Mesothelial cell of epicardium (in vitro differentiated cells): ENCODE measurements around the gene CCDC154. TPM values are rescaled to one million over a fixed set of nuclear protein-coding genes. Genes with fewer than 3 reads are reported as not detected.

Source experiments
- DNase-seq, 2 experiments: peaks; one replicate each; pipeline ENCODE4 v3.0.0; 2021; ENCODE audit warnings: low spot score in 2 of 2; ENCODE audit not compliant: unreplicated experiment in 2 of 2
- H3K27ac Mint-ChIP-seq: 2 replicates; pipeline ENCODE4 v1.8.0; 2021; ENCODE audit warnings: mixed read lengths
- H3K27me3 Mint-ChIP-seq: 2 replicates; pipeline ENCODE4 v1.8.0; 2021; ENCODE audit warnings: low read depth, mixed read lengths
- H3K36me3 Mint-ChIP-seq: 2 replicates; pipeline ENCODE4 v1.8.0; 2021; ENCODE audit warnings: mixed read lengths
- H3K4me1 Mint-ChIP-seq: 2 replicates; pipeline ENCODE4 v1.8.0; 2021; ENCODE audit warnings: mixed read lengths
- H3K4me3 Mint-ChIP-seq: 2 replicates; pipeline ENCODE4 v1.8.0; 2021; ENCODE audit warnings: mild to moderate bottlenecking, moderate library complexity, mixed read lengths
- H3K9me3 Mint-ChIP-seq: 2 replicates; pipeline ENCODE4 v1.8.0; 2021; ENCODE audit warnings: mixed read lengths
- CTCF ChIP-seq: fragments of 200-600 bp; sonication (generic); IDR thresholded peaks from one replicate; pipeline ENCODE4 v1.5.0; 2021; ENCODE audit warnings: antibody characterized with exemption; ENCODE audit not compliant: unreplicated experiment
- total RNA-seq: library from RNA; stranded (reverse); gene quantifications from 3 replicates; pipeline ENCODE4 v1.2.1, GENCODE V29; 2021

Gene CCDC154
- 3.9 to 5.6 TPM (median 4.2 TPM) in 3 replicates for total RNA-seq

GRCh38 chr16:1443980-1444729, at the start of gene CCDC154:
CCDC154 (minus strand) TSS chr16:1444556; CDS start chr16:1444322, 234 bp downstream.
- H3K4me3 Mint-ChIP-seq: no peak within 1 kb of the TSS
- H3K9me3 Mint-ChIP-seq: no peaks in the 10 kb centered on the region
- no peak within 1 kb of the TSS for H3K27ac Mint-ChIP-seq
- no peak for DNase-seq
- no peaks in the 10 kb centered on the region for H3K27me3 Mint-ChIP-seq
- no peaks in the 10 kb centered on the region for H3K36me3 Mint-ChIP-seq
- H3K4me1 Mint-ChIP-seq: no peaks in the 10 kb centered on the region
- TF ChIP-seq CTCF: no peak

- no peaks in the 10 kb centered on the region for H3K27me3 Mint-ChIP-seq
- TF ChIP-seq CTCF: no peak
- peak overlapping the region; percentile 85 for H3K4me3 Mint-ChIP-seq
- peak overlapping the region; percentile 76 for H3K27ac Mint-ChIP-seq
- peaks cover 13% of the 10 kb centered on the region for H3K4me1 Mint-ChIP-seq
- peaks cover 2% of the 10 kb centered on the region for H3K36me3 Mint-ChIP-seq
- no peaks in the 10 kb centered on the region for H3K9me3 Mint-ChIP-seq
- DNase-seq: no peak
Observed at GRCh38 chr16:1493746-1494094, 49.4 kb upstream of the CCDC154 start.

- peaks cover 13% of the 10 kb centered on the region for H3K4me1 Mint-ChIP-seq
- H3K27me3 Mint-ChIP-seq: no peaks in the 10 kb centered on the region
- H3K9me3 Mint-ChIP-seq: no peaks in the 10 kb centered on the region
- peak within 1 kb of the TSS; percentile 93 for H3K27ac Mint-ChIP-seq
- peak; percentile 84 to 90 for DNase-seq
- peaks cover under 1% of the 10 kb centered on the region for H3K36me3 Mint-ChIP-seq
- TF ChIP-seq CTCF: no peak
- peak within 1 kb of the TSS; percentile 85 for H3K4me3 Mint-ChIP-seq
Observed at GRCh38 chr16:1492923-1493745, 48.8 kb upstream of the CCDC154 start, which contains the start of gene TELO2. TELO2 (plus strand) TSS chr16:1493360; CDS start chr16:1494282, 922 bp downstream.

- Mint-ChIP-seq H3K9me3 (no peaks in the 10 kb centered on the region), H3K27me3 (no peaks in the 10 kb centered on the region), H3K36me3 (no peaks in the 10 kb centered on the region), H3K4me1 (peaks cover 13% of the 10 kb centered on the region), H3K4me3 (peak overlapping the region; percentile 85), H3K27ac (peak overlapping the region; percentile 93)
- no peak for DNase-seq
- no peak for TF ChIP-seq CTCF
Observed at GRCh38 chr16:1492082-1492922, 47.9 kb upstream of the CCDC154 start.

GRCh38 chr16:1491327-1491726, 47.0 kb upstream of the CCDC154 start:
- H3K4me3 Mint-ChIP-seq: no peak overlapping the region
- no peaks in the 10 kb centered on the region for H3K27me3 Mint-ChIP-seq
- peaks cover 13% of the 10 kb centered on the region for H3K4me1 Mint-ChIP-seq
- no peaks in the 10 kb centered on the region for H3K36me3 Mint-ChIP-seq
- no peak overlapping the region for H3K27ac Mint-ChIP-seq
- H3K9me3 Mint-ChIP-seq: no peaks in the 10 kb centered on the region
- no peak for TF ChIP-seq CTCF
- DNase-seq: no peak
